Measurements from ENCODE around the gene DBH.

DNA sequence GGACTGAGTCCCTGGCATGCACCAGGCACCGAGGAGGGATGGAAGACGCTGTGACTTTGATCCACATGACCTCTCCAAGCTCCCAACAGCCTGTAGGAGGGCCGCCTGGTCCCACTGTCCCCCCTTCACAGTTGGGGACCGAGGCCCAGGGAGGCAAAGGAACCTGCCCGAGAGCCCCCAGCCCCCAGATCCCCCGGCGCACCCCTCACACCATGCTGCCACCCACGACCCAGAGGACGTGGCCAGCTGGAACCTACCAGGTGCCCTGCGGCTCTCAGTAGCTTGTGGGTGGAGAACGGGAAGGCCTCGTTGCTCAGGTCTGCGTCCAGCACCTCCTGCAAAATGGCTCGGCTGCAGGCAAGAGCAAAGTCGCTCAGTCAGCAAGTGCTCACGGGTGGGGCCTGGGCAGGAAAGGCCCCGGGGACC, 48.8 kb downstream of the DBH start:
- TF ChIP-seq, protein P1, sequence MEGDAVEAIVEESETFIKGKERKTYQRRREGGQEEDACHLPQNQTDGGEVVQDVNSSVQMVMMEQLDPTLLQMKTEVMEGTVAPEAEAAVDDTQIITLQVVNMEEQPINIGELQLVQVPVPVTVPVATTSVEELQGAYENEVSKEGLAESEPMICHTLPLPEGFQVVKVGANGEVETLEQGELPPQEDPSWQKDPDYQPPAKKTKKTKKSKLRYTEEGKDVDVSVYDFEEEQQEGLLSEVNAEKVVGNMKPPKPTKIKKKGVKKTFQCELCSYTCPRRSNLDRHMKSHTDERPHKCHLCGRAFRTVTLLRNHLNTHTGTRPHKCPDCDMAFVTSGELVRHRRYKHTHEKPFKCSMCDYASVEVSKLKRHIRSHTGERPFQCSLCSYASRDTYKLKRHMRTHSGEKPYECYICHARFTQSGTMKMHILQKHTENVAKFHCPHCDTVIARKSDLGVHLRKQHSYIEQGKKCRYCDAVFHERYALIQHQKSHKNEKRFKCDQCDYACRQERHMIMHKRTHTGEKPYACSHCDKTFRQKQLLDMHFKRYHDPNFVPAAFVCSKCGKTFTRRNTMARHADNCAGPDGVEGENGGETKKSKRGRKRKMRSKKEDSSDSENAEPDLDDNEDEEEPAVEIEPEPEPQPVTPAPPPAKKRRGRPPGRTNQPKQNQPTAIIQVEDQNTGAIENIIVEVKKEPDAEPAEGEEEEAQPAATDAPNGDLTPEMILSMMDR (CRISPR knock-in tag; IDR thresholded peaks at IDR 0.05) = no peak
- no peak for TF ChIP-seq TCF7 (IDR thresholded peaks at IDR 0.05; ENCODE audit: low read depth)
- TF ChIP-seq, protein P2, sequence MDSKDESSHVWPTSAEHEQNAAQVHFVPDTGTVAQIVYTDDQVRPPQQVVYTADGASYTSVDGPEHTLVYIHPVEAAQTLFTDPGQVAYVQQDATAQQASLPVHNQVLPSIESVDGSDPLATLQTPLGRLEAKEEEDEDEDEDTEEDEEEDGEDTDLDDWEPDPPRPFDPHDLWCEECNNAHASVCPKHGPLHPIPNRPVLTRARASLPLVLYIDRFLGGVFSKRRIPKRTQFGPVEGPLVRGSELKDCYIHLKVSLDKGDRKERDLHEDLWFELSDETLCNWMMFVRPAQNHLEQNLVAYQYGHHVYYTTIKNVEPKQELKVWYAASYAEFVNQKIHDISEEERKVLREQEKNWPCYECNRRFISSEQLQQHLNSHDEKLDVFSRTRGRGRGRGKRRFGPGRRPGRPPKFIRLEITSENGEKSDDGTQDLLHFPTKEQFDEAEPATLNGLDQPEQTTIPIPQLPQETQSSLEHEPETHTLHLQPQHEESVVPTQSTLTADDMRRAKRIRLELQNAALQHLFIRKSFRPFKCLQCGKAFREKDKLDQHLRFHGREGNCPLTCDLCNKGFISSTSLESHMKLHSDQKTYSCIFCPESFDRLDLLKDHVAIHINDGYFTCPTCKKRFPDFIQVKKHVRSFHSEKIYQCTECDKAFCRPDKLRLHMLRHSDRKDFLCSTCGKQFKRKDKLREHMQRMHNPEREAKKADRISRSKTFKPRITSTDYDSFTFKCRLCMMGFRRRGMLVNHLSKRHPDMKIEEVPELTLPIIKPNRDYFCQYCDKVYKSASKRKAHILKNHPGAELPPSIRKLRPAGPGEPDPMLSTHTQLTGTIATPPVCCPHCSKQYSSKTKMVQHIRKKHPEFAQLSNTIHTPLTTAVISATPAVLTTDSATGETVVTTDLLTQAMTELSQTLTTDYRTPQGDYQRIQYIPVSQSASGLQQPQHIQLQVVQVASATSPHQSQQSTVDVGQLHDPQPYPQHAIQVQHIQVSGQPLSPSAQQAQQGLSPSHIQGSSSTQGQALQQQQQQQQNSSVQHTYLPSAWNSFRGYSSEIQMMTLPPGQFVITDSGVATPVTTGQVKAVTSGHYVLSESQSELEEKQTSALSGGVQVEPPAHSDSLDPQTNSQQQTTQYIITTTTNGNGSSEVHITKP (CRISPR knock-in tag; IDR thresholded peaks at IDR 0.05; ENCODE audit: low read depth) = no peak
- no peak for TF ChIP-seq STAG1 (CRISPR knock-in tag; IDR thresholded peaks at IDR 0.05)
- TF ChIP-seq AHR (CRISPR knock-in tag; IDR thresholded peaks at IDR 0.05) = no peak
- TF ChIP-seq RELA (CRISPR knock-in tag; IDR thresholded peaks at IDR 0.05) = no peak
- TF ChIP-seq, protein P3, sequence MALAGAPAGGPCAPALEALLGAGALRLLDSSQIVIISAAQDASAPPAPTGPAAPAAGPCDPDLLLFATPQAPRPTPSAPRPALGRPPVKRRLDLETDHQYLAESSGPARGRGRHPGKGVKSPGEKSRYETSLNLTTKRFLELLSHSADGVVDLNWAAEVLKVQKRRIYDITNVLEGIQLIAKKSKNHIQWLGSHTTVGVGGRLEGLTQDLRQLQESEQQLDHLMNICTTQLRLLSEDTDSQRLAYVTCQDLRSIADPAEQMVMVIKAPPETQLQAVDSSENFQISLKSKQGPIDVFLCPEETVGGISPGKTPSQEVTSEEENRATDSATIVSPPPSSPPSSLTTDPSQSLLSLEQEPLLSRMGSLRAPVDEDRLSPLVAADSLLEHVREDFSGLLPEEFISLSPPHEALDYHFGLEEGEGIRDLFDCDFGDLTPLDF (CRISPR knock-in tag; IDR thresholded peaks at IDR 0.05) = no peak

All from HepG2 (cell line).